ENCODE results near the gene ITGA11. TPM values are rescaled to one million over a fixed set of nuclear protein-coding genes. Genes with fewer than 3 reads are reported as not detected.

Gene ITGA11
- total RNA-seq, 1 donor from 2014 or later, result 0.92 TPM

GRCh38 chr15:68343579-68344225 is 88.3 kb downstream of the ITGA11 start:
- peaks cover 32% of the 10 kb centered on the region for H3K4me1 Mint-ChIP-seq (ENCODE audit: unreplicated experiment)
- no peak overlapping the region for H3K4me3 Mint-ChIP-seq
- H3K9me3 Mint-ChIP-seq, result no peaks in the 10 kb centered on the region
- no peak for DNase-seq (ENCODE audit: extremely low spot score, unreplicated experiment)
- H3K27ac Mint-ChIP-seq, result no peak overlapping the region
- peaks cover 10% of the 10 kb centered on the region for H3K27me3 Mint-ChIP-seq
- TF ChIP-seq CTCF (conservative IDR thresholded peaks at IDR 0.05), result no peak
- no peaks in the 10 kb centered on the region for H3K36me3 Mint-ChIP-seq

GRCh38 chr15:68341760-68342725 is 89.9 kb downstream of the ITGA11 start:
- no peak for TF ChIP-seq CTCF (conservative IDR thresholded peaks at IDR 0.05)
- H3K4me3 Mint-ChIP-seq, result no peak overlapping the region
- no peak overlapping the region for H3K27ac Mint-ChIP-seq
- no peak for DNase-seq (ENCODE audit: extremely low spot score, unreplicated experiment)
- H3K9me3 Mint-ChIP-seq, result no peaks in the 10 kb centered on the region
- H3K36me3 Mint-ChIP-seq, result no peaks in the 10 kb centered on the region
- peaks cover 26% of the 10 kb centered on the region for H3K4me1 Mint-ChIP-seq (ENCODE audit: unreplicated experiment)
- peaks cover 11% of the 10 kb centered on the region for H3K27me3 Mint-ChIP-seq

GRCh38 chr15:68340726-68341671 is 91.0 kb downstream of the ITGA11 start:
- no peaks in the 10 kb centered on the region for H3K36me3 Mint-ChIP-seq
- peaks cover 9% of the 10 kb centered on the region for H3K27me3 Mint-ChIP-seq
- TF ChIP-seq CTCF (conservative IDR thresholded peaks at IDR 0.05), result no peak
- peaks cover 24% of the 10 kb centered on the region for H3K4me1 Mint-ChIP-seq (ENCODE audit: unreplicated experiment)
- H3K9me3 Mint-ChIP-seq, result no peaks in the 10 kb centered on the region
- no peak for DNase-seq (ENCODE audit: extremely low spot score, unreplicated experiment)
- H3K4me3 Mint-ChIP-seq, result no peak overlapping the region
- no peak overlapping the region for H3K27ac Mint-ChIP-seq

- Mint-ChIP-seq H3K27ac (no peak overlapping the region), H3K36me3 (no peaks in the 10 kb centered on the region), H3K9me3 (no peaks in the 10 kb centered on the region), H3K27me3 (peaks cover 7% of the 10 kb centered on the region), H3K4me1 (ENCODE audit: unreplicated experiment) (peaks cover 20% of the 10 kb centered on the region), H3K4me3 (no peak overlapping the region)
- no peak for TF ChIP-seq CTCF (conservative IDR thresholded peaks at IDR 0.05)
- no peak for DNase-seq (ENCODE audit: extremely low spot score, unreplicated experiment)
Measured at GRCh38 chr15:68339481-68339880, 92.5 kb downstream of the ITGA11 start.

GRCh38 chr15:68337826-68338225 is 94.1 kb downstream of the ITGA11 start:
- H3K9me3 Mint-ChIP-seq, result no peaks in the 10 kb centered on the region
- no peaks in the 10 kb centered on the region for H3K36me3 Mint-ChIP-seq
- no peak overlapping the region for H3K27ac Mint-ChIP-seq
- H3K4me3 Mint-ChIP-seq, result no peak overlapping the region
- H3K4me1 Mint-ChIP-seq (ENCODE audit: unreplicated experiment), result peaks cover 24% of the 10 kb centered on the region
- peaks cover 4% of the 10 kb centered on the region for H3K27me3 Mint-ChIP-seq
- no peak for TF ChIP-seq CTCF (conservative IDR thresholded peaks at IDR 0.05)
- DNase-seq (ENCODE audit: extremely low spot score, unreplicated experiment), result no peak
